ENCODE results near the gene MSANTD3. TPM values are rescaled to one million over a fixed set of nuclear protein-coding genes. Genes with fewer than 3 reads are reported as not detected.
A peak's percentile ranks its signal among the peaks of the same experiment; 100 is the strongest.
"Not testable (repeated sequence)": the region's sequence is repeated elsewhere in the genome, so short reads cannot be mapped to it uniquely, and the experiment has no call there.

The MSANTD3 gene, protein sequence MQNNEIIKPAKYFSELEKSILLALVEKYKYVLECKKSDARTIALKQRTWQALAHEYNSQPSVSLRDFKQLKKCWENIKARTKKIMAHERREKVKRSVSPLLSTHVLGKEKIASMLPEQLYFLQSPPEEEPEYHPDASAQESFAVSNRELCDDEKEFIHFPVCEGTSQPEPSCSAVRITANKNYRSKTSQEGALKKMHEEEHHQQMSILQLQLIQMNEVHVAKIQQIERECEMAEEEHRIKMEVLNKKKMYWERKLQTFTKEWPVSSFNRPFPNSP
- polyA plus RNA-seq (2013, experiment 1 of 2; ENCODE audit: insufficient read length): 59.3 TPM
- polyA plus RNA-seq (2013, experiment 2 of 2; ENCODE audit: insufficient read length): 47.5 TPM

- peak; percentile 89 for DNase-seq
Measured at GRCh38 chr9:100426530-100427365, at the start of gene MSANTD3. MSANTD3 (plus strand) TSS chr9:100427143; CDS start chr9:100441939, 14,796 bp downstream.

- DNase-seq: peak; percentile 93
Measured at GRCh38 chr9:100379862-100380261, 47.1 kb upstream of the MSANTD3 start.

DNA sequence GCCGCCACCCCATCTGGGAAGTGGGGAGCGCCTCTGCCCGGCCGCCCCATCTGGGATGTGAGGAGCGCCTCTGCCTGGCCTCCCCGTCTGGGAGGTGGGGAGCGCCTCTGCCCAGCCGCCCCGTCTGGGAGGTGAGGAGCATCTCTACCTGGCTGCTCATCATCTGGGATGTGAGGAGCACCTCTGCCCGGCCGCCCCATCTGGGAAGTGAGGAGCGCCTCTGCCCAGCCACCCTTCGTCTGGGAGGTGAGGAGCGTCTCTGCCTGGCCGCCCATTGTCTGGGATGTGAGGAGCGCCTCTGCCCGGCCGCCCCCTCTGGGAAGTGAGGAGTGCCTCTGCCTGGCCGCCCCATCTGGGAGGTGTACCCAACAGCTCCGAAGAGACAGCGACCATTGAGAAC lies 34.0 kb upstream of the MSANTD3 start:
- not testable (repeated sequence) for DNase-seq

DNA sequence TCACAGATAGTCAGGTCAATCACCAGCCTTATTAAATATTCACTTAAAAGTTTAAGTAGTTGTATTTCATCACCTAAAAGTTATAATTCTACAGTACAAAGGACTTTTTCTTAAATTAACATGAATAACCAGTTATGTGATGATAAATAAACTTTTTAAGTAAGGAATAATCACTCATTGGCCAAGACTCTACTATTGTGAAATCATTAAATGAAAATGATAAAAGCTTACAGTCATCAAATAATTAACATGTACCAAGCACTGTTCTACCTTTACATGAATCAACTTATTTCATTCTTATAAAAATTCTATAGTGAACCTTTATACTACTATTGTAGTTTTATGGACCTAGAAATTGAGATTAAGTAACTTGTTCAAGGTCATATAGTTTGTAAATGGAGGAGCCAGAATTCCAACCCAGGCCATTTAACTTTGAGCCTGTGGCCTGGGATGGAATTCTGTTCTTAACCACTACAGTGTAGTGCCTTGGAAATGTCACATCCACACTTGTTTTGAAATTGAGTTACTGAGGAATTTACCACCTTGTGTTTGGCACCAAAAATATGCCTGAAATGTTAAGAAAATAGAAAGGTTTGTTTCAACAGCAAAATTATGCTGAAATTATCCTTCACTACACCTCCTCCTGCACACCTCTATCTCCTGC lies 32.8 kb upstream of the MSANTD3 start:
- no peak for DNase-seq

- DNase-seq: peak; percentile 24
Measured at GRCh38 chr9:100394816-100395215, 32.1 kb upstream of the MSANTD3 start.

DNA sequence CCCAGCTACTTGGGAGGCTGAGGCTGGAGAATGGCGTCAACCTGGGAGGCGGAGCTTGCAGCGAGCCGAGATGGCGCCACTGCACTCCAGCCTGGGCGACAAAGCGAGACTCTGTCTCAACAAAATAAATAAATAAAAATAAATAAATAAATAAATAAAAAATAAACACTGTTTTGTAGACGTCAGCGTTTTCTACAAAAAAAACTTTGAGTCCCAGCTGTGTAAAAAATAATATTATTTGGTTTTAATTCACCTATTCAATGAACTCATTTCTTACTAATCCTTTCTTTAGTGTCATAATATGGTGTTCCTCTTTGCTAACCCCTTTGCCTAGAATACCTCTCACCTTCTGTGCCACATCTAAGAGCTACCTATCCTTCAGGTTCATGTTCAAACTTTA lies 30.2 kb upstream of the MSANTD3 start:
- DNase-seq: no peak

DNA sequence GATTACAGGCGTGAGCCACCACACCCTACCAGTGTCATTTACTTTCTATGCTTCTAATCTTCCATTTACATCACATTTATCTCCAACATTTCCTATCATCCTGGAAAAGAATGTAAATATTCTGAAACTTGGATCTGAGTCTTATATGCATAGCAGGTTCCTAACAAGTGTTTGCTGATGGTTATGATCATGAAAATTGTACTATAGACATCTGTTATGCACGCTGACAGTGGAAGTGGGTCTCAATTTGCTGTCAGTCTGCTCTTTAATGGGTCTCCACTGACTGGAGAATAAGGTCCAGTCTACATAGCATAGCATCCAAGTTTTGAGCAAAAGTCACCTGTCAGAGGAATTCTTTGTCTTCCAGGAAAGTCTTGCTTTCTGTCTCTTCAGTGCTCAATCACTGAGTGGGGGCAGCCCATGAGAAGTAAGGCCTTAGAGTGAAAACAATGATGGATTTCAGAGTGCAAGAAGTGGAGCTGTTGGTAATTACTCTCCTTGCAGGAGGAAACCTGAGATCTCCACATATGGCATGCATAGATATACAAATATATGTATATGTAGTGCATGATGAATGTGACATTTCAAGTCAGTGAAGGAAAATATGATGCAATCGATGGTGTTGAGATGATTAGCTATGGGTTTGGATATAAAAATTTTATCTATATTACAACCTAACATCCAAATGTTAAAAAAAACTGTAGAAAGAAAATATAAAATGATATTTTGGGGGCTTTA lies 29.2 kb upstream of the MSANTD3 start:
- no peak for DNase-seq

GRCh38 chr9:100401042-100401441 lies 25.9 kb upstream of the MSANTD3 start:
- DNase-seq: no peak

- DNase-seq: no peak
Measured at GRCh38 chr9:100406962-100407361, 20.0 kb upstream of the MSANTD3 start.

GRCh38 chr9:100408546-100409175 lies 18.3 kb upstream of the MSANTD3 start:
- DNase-seq: no peak

- no peak for DNase-seq
Measured at GRCh38 chr9:100409176-100409556, 17.8 kb upstream of the MSANTD3 start.

GRCh38 chr9:100411472-100412283 lies 15.3 kb upstream of the MSANTD3 start:
- DNase-seq: peak; percentile 89

- no peak for DNase-seq
Measured at GRCh38 chr9:100413839-100414420, 13.0 kb upstream of the MSANTD3 start.

DNA sequence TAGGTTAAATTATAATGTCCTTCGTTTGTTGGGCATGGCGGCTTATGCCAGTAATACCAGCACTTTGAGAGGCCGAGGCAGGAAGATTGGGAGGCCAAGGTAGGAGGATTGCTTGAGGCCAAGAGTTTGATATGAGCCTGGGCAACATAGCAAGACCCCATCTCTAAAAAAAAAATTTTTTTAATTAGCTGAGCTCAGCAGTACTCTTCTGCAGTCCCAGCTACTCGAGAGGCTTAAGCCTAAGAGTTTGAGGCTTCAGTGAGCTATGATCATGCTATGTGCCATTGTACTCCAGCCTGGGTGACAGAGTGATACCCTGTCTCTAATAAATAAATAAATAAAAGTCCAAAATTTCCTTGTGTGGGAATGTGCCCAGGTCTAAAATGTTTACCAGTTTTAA lies 9.1 kb upstream of the MSANTD3 start:
- DNase-seq: no peak

GRCh38 chr9:100419166-100419565 lies 7.8 kb upstream of the MSANTD3 start:
- no peak for DNase-seq

- not testable (repeated sequence) for DNase-seq
Measured at GRCh38 chr9:100421116-100421515, 5.8 kb upstream of the MSANTD3 start.

DNA sequence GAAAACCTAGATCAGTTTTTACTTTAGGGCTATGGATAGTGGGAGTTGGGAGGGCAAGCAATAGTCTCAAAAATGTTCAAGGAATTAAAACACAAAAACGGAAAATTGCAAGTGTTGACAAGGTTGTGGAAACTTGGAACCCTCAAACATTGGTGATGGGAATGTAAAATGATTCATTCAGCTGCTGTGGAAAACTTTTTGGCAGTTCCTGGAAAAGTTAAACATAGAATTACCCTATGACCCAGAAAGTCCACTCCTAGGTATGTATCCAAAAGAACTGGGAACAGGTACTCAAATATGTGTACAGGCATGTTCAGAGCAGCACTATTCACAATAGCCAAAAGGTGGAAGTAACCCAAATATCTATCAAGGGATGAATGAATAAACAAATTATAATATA lies 1.2 kb upstream of the MSANTD3 start:
- DNase-seq: peak; percentile 22

GRCh38 chr9:100426189-100426529 lies 784 bp upstream of the MSANTD3 start:
- no peak for DNase-seq

DNA sequence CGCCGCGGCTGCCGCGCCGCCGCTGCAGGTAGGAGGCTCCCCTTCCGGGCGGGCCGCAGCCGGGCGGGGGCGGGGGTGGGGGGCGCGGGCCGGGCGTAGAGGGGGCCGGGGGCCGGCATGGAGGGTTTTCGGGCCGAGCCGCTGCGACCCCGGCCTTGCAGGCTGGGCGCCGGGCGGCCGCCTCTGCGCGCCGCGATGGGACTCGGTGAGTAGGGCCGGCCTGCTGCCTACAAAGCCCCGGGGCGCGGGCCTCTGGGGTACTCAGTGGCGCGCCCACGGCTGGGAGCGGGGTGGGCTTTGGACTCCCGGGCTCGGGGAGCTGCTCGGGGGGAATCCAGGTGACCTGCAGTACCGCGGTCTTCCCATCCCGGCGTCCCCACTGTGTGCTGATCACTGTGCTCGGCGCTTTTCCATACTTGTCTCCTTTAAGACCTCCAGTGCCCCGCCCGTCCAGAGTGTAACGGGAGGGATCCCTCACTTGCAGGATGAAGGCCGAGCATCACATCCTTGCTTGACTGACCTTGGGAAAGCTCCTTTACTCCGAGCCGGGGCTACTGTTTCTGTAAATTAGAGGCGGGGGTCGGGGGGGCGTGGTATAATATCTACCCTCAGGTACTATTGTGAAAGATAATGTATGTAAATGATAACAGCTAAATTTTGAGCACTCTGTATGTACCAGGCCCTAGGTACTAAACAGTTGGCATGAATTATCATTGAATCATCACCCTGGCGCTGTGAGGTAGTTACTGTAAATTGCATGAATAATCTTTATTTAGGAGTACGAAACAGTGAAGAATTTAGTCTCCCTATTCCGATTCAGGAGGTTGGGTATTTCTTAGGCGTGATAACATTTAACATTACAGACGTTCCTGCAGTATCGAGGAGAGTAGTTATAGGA lies 672 bp downstream of the MSANTD3 start:
- peak; percentile 76 for DNase-seq
